Measurements from ENCODE around the gene SLC1A7.

GRCh38 chr1:53070621-53071020, 71.8 kb downstream of the SLC1A7 start:
- no peak for TF ChIP-seq RAD21 (IDR thresholded peaks at IDR 0.05; ENCODE audit: low read depth)
- TF ChIP-seq CEBPB (IDR thresholded peaks at IDR 0.05), result no peak
- TF ChIP-seq REST (IDR thresholded peaks at IDR 0.05; ENCODE audit: low read depth), result no peak
- TF ChIP-seq CREB1 (IDR thresholded peaks at IDR 0.05; ENCODE audit: low read depth), result no peak
- no peak for TF ChIP-seq TEAD4 (IDR thresholded peaks at IDR 0.05)
- no peak for TF ChIP-seq TAF1 (IDR thresholded peaks at IDR 0.05; ENCODE audit: low read depth)
- no peak for TF ChIP-seq YY1 (IDR thresholded peaks at IDR 0.05; ENCODE audit: low read depth)
- TF ChIP-seq ZBTB7A (IDR thresholded peaks at IDR 0.05; ENCODE audit: low read depth), result no peak
- TF ChIP-seq EGR1 (IDR thresholded peaks at IDR 0.05), result no peak
- TF ChIP-seq USF1 (IDR thresholded peaks at IDR 0.05), result no peak
- no peak for TF ChIP-seq MAX (IDR thresholded peaks at IDR 0.05)
- TF ChIP-seq FOXM1 (IDR thresholded peaks at IDR 0.05; ENCODE audit: borderline replicate concordance, low read depth), result no peak
- TF ChIP-seq TCF12 (IDR thresholded peaks at IDR 0.05; ENCODE audit: low read depth), result no peak
- no peak for TF ChIP-seq EP300 (IDR thresholded peaks at IDR 0.05; ENCODE audit: borderline replicate concordance)

Measured in Ishikawa (cell line).